K562 (cell line): ENCODE data around the gene HOXB6. TPM values are rescaled to one million over a fixed set of nuclear protein-coding genes. Genes with fewer than 3 reads are reported as not detected.

Source experiments
- CBFA2T3 ChIP-seq: fragments of 450-650 bp; IDR thresholded peaks from 2 replicates; pipeline ENCODE4 v1.6.1; 2017
- CHCHD3 ChIP-seq: fragments of 250-450 bp; sonication (Bioruptor Pico); IDR thresholded peaks from 2 replicates; pipeline ENCODE4 v2.1.2; 2022; ENCODE audit warnings: mild to moderate bottlenecking
- E2F8 ChIP-seq: fragments of 450-650 bp; IDR thresholded peaks from 2 replicates; pipeline ENCODE4 v1.7.1; 2018; ENCODE audit warnings: mild to moderate bottlenecking, low read depth; ENCODE audit not compliant: partially characterized antibody
- ELF1 ChIP-seq: fragments of 200-800 bp; sonication (Bioruptor generic); IDR thresholded peaks from 2 replicates; pipeline ENCODE4 v1.6.1; 2016; ENCODE audit warnings: missing genetic modification characterization, missing compliant biosample characterization
- ELF2 ChIP-seq: fragments of 250-450 bp; sonication (Bioruptor Pico); IDR thresholded peaks from 2 replicates; pipeline ENCODE4 v1.5.0; 2021; ENCODE audit warnings: mild to moderate bottlenecking
- ERF ChIP-seq: fragments of 450-650 bp; formaldehyde crosslinking; IDR thresholded peaks from 2 replicates; pipeline ENCODE4 v1.4.0; 2020; ENCODE audit warnings: mild to moderate bottlenecking, mixed read lengths
- ETS2 ChIP-seq: IDR thresholded peaks from 2 replicates; pipeline ENCODE4 v1.6.1; 2016; ENCODE audit warnings: borderline replicate concordance, missing genetic modification characterization, mild to moderate bottlenecking, moderate library complexity, missing compliant biosample characterization; ENCODE audit not compliant: poor library complexity, severe bottlenecking
- ETV5 ChIP-seq: sonication (generic); formaldehyde crosslinking; IDR thresholded peaks from 2 replicates; pipeline ENCODE4 v1.4.0; 2020; ENCODE audit warnings: low read depth, mild to moderate bottlenecking, missing genetic modification reagents
- FIP1L1 ChIP-seq: fragments of 200-400 bp; formaldehyde crosslinking; IDR thresholded peaks from 2 replicates; pipeline ENCODE4 v1.6.1; 2018; ENCODE audit warnings: mild to moderate bottlenecking, low read depth, low read length; ENCODE audit not compliant: poor library complexity, severe bottlenecking
- GABPA ChIP-seq: fragments of 200-800 bp; sonication (Bioruptor generic); conservative IDR thresholded peaks from 2 replicates; pipeline ENCODE4 v1.6.1; 2016; ENCODE audit warnings: low read depth, missing genetic modification characterization, missing compliant biosample characterization
- ILF3 ChIP-seq: fragments of 450-650 bp; IDR thresholded peaks from 2 replicates; pipeline ENCODE4 v1.6.1; 2018; ENCODE audit warnings: antibody characterized with exemption, mild to moderate bottlenecking, moderate library complexity, borderline replicate concordance
- MBD1 ChIP-seq: fragments of 250-450 bp; sonication (Bioruptor Pico); IDR thresholded peaks from 2 replicates; pipeline ENCODE4 v1.8.0; 2022; ENCODE audit warnings: inconsistent platforms
- RNF2 ChIP-seq: sonication (generic); IDR thresholded peaks from 2 replicates; pipeline ENCODE4 v1.6.1; 2016
- SAFB2 ChIP-seq: fragments of 200-400 bp; formaldehyde crosslinking; IDR thresholded peaks from 2 replicates; pipeline ENCODE4 v1.6.1; 2018; ENCODE audit warnings: borderline replicate concordance, low read length, low read depth, moderate library complexity; ENCODE audit not compliant: severe bottlenecking
- SMAD1 ChIP-seq: fragments of 150-350 bp; IDR thresholded peaks from 2 replicates; pipeline ENCODE4 v1.6.1; 2014; ENCODE audit warnings: low read length, low read depth; ENCODE audit not compliant: partially characterized antibody
- ZBTB49 ChIP-seq: sonication (generic); formaldehyde crosslinking; IDR thresholded peaks from 2 replicates; pipeline ENCODE4 v1.8.0; 2022; ENCODE audit warnings: missing genetic modification reagents, mild to moderate bottlenecking, borderline replicate concordance
- ZC3H11A ChIP-seq: IDR thresholded peaks from 2 replicates; pipeline ENCODE4 v1.6.1; 2012; ENCODE audit warnings: low read depth, low read length, improper control_type of control experiment
- ZFP36 ChIP-seq: fragments of 150-350 bp; IDR thresholded peaks from 2 replicates; pipeline ENCODE4 v1.6.1; 2018; ENCODE audit warnings: low read length, low read depth; ENCODE audit not compliant: partially characterized antibody
- ZNF445 ChIP-seq: fragments of 250-450 bp; sonication (Bioruptor Pico); IDR thresholded peaks from 2 replicates; pipeline ENCODE4 v1.4.0; 2020; ENCODE audit warnings: low read depth, mild to moderate bottlenecking, moderate library complexity
- ZNF551 ChIP-seq: fragments of 250-450 bp; sonication (Bioruptor Pico); IDR thresholded peaks from 2 replicates; pipeline ENCODE4 v1.5.0; 2021; ENCODE audit warnings: mild to moderate bottlenecking, moderate library complexity
- polyA plus RNA-seq, 8 experiments: library from polyadenylated mRNA; depleted of rRNA in 4 of 8; stranded (reverse) in 5 of 8; unstranded in 3 of 8; fragments of >200 nt; fragmentation: Nextera tagmentation in 2 of 8; fragmentation: Illumina TruSeq in 1 of 8; extraction: Ambion mirVana in 2 of 8; extraction: Trizol in 1 of 8; gene quantifications; 2 replicates each; pipeline versions ENCODE4 v1.2.1 to v1.2.3, GENCODE V29; 2011 to 2014; ENCODE audit warnings: inconsistent platforms in 1 of 8, missing spikeins in 1 of 8
- total RNA-seq, 7 experiments: library from RNA; depleted of rRNA in 6 of 7; stranded (reverse); fragments of >200 nt in 6 of 7; fragmentation: Illumina TruSeq in 2 of 7; extraction: Trizol in 2 of 7; gene quantifications; 2 replicates each; pipeline versions ENCODE4 v1.2.1 to v1.2.3, GENCODE V29; 2011 to 2021; ENCODE audit warnings: low replicate concordance in 1 of 7

The HOXB6 gene
- total and polyA plus RNA-seq, 9 of the 15 experiments (the other 6 are each of a cell fraction or from before 2014, with no cell fraction given), result 1.2 to 14.8 (median 4.9) TPM

DNA sequence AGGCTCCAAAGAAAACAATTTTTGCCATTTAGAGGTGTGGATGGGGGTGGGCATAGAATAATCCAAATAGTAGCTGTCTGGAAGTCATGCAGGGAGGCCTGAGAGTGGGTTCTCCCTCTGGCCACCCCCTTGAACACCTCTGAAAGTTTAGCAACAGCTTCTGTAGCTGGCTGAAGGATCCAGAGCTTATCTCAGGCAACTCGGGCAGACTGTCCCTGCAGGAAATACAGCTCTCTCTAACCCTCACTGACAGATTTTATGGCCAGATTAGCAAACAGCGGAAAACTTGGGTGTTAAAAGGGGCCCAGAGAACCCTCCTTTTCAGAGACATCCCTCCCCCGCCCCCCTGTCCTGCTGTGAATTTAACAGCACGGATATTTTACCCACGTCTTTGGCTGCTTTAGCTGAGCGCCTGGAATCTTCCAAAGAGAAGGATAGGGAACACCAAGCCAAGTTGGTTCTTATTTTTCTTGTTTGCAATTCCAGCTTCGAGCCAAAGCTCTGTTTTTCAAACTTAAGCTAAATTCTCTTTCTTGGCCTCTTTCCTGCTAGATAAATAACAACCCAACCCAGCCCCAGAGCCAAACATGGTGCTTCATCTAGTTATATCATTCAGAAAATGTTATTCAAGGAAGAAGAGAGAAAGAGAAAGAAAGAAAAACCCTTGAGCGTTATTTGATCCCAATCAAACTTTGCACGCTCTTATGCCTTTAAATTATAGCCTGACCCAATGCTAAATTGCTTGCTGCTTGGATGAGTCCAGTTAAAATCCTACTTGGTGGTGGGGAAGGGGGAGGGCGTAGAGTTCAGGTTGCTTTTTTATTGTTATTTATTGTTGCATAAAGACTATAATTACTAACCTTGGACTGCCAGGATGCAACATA is 57.6 kb downstream of the HOXB6 start (continued):
- TF ChIP-seq MBD1 (CRISPR knock-in tag) (no peak), ETV5 (no peak; the same call in 1 of the 2 replicates), SAFB2 (no peak), ZNF445 (CRISPR knock-in tag) (no peak), ZBTB49 (CRISPR knock-in tag) (no peak), FIP1L1 (no peak), ZFP36 (no peak), E2F8 (no peak), ELF1 (tag) (no peak), CBFA2T3 (peak; percentile 89), ELF2 (CRISPR knock-in tag) (no peak), ZC3H11A (no peak), ILF3 (no peak), ETS2 (no peak), GABPA (no peak; the same call in 1 of the 2 replicates), CHCHD3 (CRISPR knock-in tag) (no peak), ZNF551 (CRISPR knock-in tag) (no peak), RNF2 (peak; percentile 97), ERF (CRISPR knock-in tag) (no peak), SMAD1 (no peak)
